DOHH2 (cell line): ENCODE data around the gene CUL9.

Source experiments
- CTCF ChIP-seq: fragments of 200-600 bp; sonication (generic); IDR thresholded peaks from one replicate; pipeline ENCODE4 v1.5.1; 2014; ENCODE audit warnings: antibody characterized with exemption, mild to moderate bottlenecking, low read depth, low read length; ENCODE audit not compliant: poor library complexity, severe bottlenecking
- EZH2phosphoT487 ChIP-seq: fragments of 200-600 bp; sonication (generic); IDR thresholded peaks from 2 replicates; pipeline ENCODE4 v1.6.1; 2017; ENCODE audit warnings: borderline replicate concordance, mild to moderate bottlenecking, antibody characterized with exemption, low read length, moderate library complexity, mixed read lengths

GRCh38 chr6:43203718-43204095 lies 21.7 kb downstream of the CUL9 start:
- TF ChIP-seq CTCF, result no peak
- no peak for TF ChIP-seq EZH2phosphoT487
